Ishikawa (cell line): ENCODE results near the gene TRDN.

Experiments used
- CEBPB ChIP-seq: IDR thresholded peaks from 2 replicates; pipeline ENCODE4 v1.6.1; 2012
- CREB1 ChIP-seq: IDR thresholded peaks from 2 replicates; pipeline ENCODE4 v1.6.1; 2012; ENCODE audit warnings: low read depth
- EGR1 ChIP-seq: IDR thresholded peaks from 2 replicates; pipeline ENCODE4 v1.6.1; 2012
- EP300 ChIP-seq: IDR thresholded peaks from 2 replicates; pipeline ENCODE4 v1.6.1; 2012; ENCODE audit warnings: borderline replicate concordance
- FOXM1 ChIP-seq: IDR thresholded peaks from 2 replicates; pipeline ENCODE4 v1.6.1; 2012; ENCODE audit warnings: low read depth, borderline replicate concordance
- MAX ChIP-seq: IDR thresholded peaks from 2 replicates; pipeline ENCODE4 v1.6.1; 2012
- NFIC ChIP-seq: IDR thresholded peaks from 2 replicates; pipeline ENCODE4 v1.6.1; 2012
- RAD21 ChIP-seq: IDR thresholded peaks from 2 replicates; pipeline ENCODE4 v1.6.1; 2012; ENCODE audit warnings: low read depth
- REST ChIP-seq: IDR thresholded peaks from 2 replicates; pipeline ENCODE4 v1.6.1; 2012; ENCODE audit warnings: low read depth, mild to moderate bottlenecking
- TAF1 ChIP-seq: IDR thresholded peaks from 2 replicates; pipeline ENCODE4 v1.6.1; 2012; ENCODE audit warnings: low read depth, mild to moderate bottlenecking
- TCF12 ChIP-seq: IDR thresholded peaks from 2 replicates; pipeline ENCODE4 v1.6.1; 2012; ENCODE audit warnings: low read depth
- TEAD4 ChIP-seq: IDR thresholded peaks from 2 replicates; pipeline ENCODE4 v1.6.1; 2012
- USF1 ChIP-seq: IDR thresholded peaks from 2 replicates; pipeline ENCODE4 v1.6.1; 2012
- YY1 ChIP-seq: IDR thresholded peaks from 2 replicates; pipeline ENCODE4 v1.6.1; 2012; ENCODE audit warnings: low read depth
- ZBTB7A ChIP-seq: IDR thresholded peaks from 2 replicates; pipeline ENCODE4 v1.6.1; 2012; ENCODE audit warnings: low read depth

TRDN gene

GRCh38 chr6:123622780-123623179 is 14.0 kb downstream of the TRDN start:
- TF ChIP-seq FOXM1 (no peak), REST (no peak), MAX (no peak), CREB1 (no peak), YY1 (no peak), RAD21 (no peak), TEAD4 (no peak), EGR1 (no peak), ZBTB7A (no peak), EP300 (no peak), CEBPB (no peak), NFIC (no peak), USF1 (no peak)

GRCh38 chr6:123619156-123619555 is 17.6 kb downstream of the TRDN start:
- TF ChIP-seq YY1 (no peak), ZBTB7A (no peak), TCF12 (no peak), EGR1 (no peak)

- TF ChIP-seq RAD21 (no peak), YY1 (no peak), TEAD4 (no peak), ZBTB7A (no peak), MAX (no peak), EP300 (no peak), REST (no peak)
Observed at GRCh38 chr6:123616942-123617341, 19.8 kb downstream of the TRDN start.

- TF ChIP-seq FOXM1 (no peak), YY1 (no peak), MAX (no peak), REST (no peak), CREB1 (no peak)
Observed at GRCh38 chr6:123616016-123616415, 20.7 kb downstream of the TRDN start.

- TF ChIP-seq MAX (no peak), YY1 (no peak), USF1 (no peak), FOXM1 (no peak), EP300 (no peak), CREB1 (no peak), EGR1 (no peak), TCF12 (no peak), ZBTB7A (no peak), CEBPB (no peak), TAF1 (no peak), REST (no peak), NFIC (no peak), TEAD4 (no peak)
Observed at GRCh38 chr6:123610779-123611178, 26.0 kb downstream of the TRDN start.
